GM18907 (cell line): ENCODE data around the gene AGBL4.

ENCODE experiments used
- ATAC-seq: cut with Tn5 transposase; IDR thresholded peaks from one replicate; pipeline ENCODE4 v1.9.1; 2021; ENCODE audit warnings: mild to moderate bottlenecking, moderate library complexity; ENCODE audit not compliant: unreplicated experiment

Gene AGBL4

GRCh38 chr1:48673332-48674105, 1350.2 kb downstream of the AGBL4 start:
- no peak for ATAC-seq

- ATAC-seq: no peak
Measured at GRCh38 chr1:48671578-48671977, 1352.2 kb downstream of the AGBL4 start.

GRCh38 chr1:48670234-48671020, 1353.3 kb downstream of the AGBL4 start:
- ATAC-seq: no peak

GRCh38 chr1:48668339-48668738, 1355.4 kb downstream of the AGBL4 start:
- no peak for ATAC-seq

- no peak for ATAC-seq
Measured at GRCh38 chr1:48667782-48668181, 1356.0 kb downstream of the AGBL4 start.

GRCh38 chr1:48665708-48666407, 1357.9 kb downstream of the AGBL4 start:
- no peak for ATAC-seq

GRCh38 chr1:48661726-48662463, 1361.9 kb downstream of the AGBL4 start:
- no peak for ATAC-seq

GRCh38 chr1:48659801-48660200, 1364.0 kb downstream of the AGBL4 start:
- ATAC-seq: no peak

GRCh38 chr1:48657413-48657812, 1366.3 kb downstream of the AGBL4 start:
- ATAC-seq: no peak

GRCh38 chr1:48654606-48655210, 1369.0 kb downstream of the AGBL4 start:
- ATAC-seq: no peak

- ATAC-seq: no peak
Measured at GRCh38 chr1:48652334-48652733, 1371.4 kb downstream of the AGBL4 start.

GRCh38 chr1:48649880-48650279, 1373.9 kb downstream of the AGBL4 start:
- no peak for ATAC-seq

- ATAC-seq: no peak
Measured at GRCh38 chr1:48645883-48646282, 1377.9 kb downstream of the AGBL4 start.

GRCh38 chr1:48644905-48645605, 1378.7 kb downstream of the AGBL4 start:
- ATAC-seq: no peak

GRCh38 chr1:48644190-48644900, 1379.4 kb downstream of the AGBL4 start:
- ATAC-seq: no peak

- ATAC-seq: no peak
Measured at GRCh38 chr1:48643193-48643592, 1380.6 kb downstream of the AGBL4 start.

- ATAC-seq: no peak
Measured at GRCh38 chr1:48640836-48641492, 1382.8 kb downstream of the AGBL4 start.

- ATAC-seq: no peak
Measured at GRCh38 chr1:48629867-48630266, 1393.9 kb downstream of the AGBL4 start.

GRCh38 chr1:48627486-48627885, 1396.3 kb downstream of the AGBL4 start:
- ATAC-seq: no peak
